CD4-positive, alpha-beta memory T cell (primary cell): ENCODE measurements around the gene RPS6KA5. TPM values are rescaled to one million over a fixed set of nuclear protein-coding genes. Genes with fewer than 3 reads are reported as not detected.

Experiments used
- CTCF ChIA-PET: fragments of 350-600 bp; sonication (Branson Sonifier 250); formaldehyde crosslinking; loops from one replicate; lab custom pipeline; 2021; ENCODE audit warnings: inconsistent platforms; ENCODE audit not compliant: partially characterized antibody; lab: Charles Lee
- POLR2A ChIA-PET: fragments of 350-600 bp; sonication (Branson Sonifier 250); formaldehyde crosslinking; loops from one replicate; lab custom pipeline; 2021; ENCODE audit not compliant: partially characterized antibody; lab: Charles Lee
- DNase-seq, 5 donors: peaks; one replicate each; pipeline versions ENCODE4 v3.0.0 to v3.0.0-alpha.2; 2020 to 2022; ENCODE audit warnings: mixed read lengths in 1 of 5
- H3K27ac ChIP-seq: one replicate; pipeline ENCODE4 v1.7.0; 2013; ENCODE audit warnings: low read depth, low read length
- H3K27me3 ChIP-seq: 2 replicates; pipeline ENCODE4 v1.7.0; 2013; ENCODE audit warnings: mild to moderate bottlenecking, low read length, moderate library complexity; ENCODE audit not compliant: insufficient read depth
- H3K36me3 ChIP-seq: 2 replicates; pipeline ENCODE4 v1.7.0; 2013; ENCODE audit warnings: mild to moderate bottlenecking, low read length, moderate library complexity; ENCODE audit not compliant: insufficient read depth
- H3K4me1 ChIP-seq: 2 replicates; pipeline ENCODE4 v1.7.0; 2013; ENCODE audit warnings: mild to moderate bottlenecking, low read length, moderate library complexity; ENCODE audit not compliant: insufficient read depth
- H3K4me3 ChIP-seq, 2 donors: one replicate each; pipeline ENCODE4 v1.7.0; 2013; ENCODE audit warnings: low read length in 2 of 2, mild to moderate bottlenecking in 1 of 2
- H3K9me3 ChIP-seq, 2 donors: one replicate each; pipeline ENCODE4 v1.7.0; 2013; ENCODE audit warnings: low read length in 2 of 2, control low read depth in 1 of 2; ENCODE audit not compliant: control insufficient read depth in 1 of 2
- H3K27ac Mint-ChIP-seq, 7 donors: one replicate each; pipeline ENCODE4 v1.8.0; 2020 to 2021; ENCODE audit warnings: mixed read lengths in 7 of 7, mild to moderate bottlenecking in 6 of 7, inconsistent platforms in 3 of 7, moderate library complexity in 3 of 7
- H3K27me3 Mint-ChIP-seq, 2 donors: one replicate each; pipeline ENCODE4 v1.8.0; 2020 to 2021; ENCODE audit warnings: mixed read lengths in 2 of 2
- H3K36me3 Mint-ChIP-seq, 2 donors: one replicate each; pipeline ENCODE4 v1.8.0; 2020 to 2021; ENCODE audit warnings: mixed read lengths in 2 of 2, inconsistent platforms in 1 of 2, mild to moderate bottlenecking in 1 of 2
- H3K4me1 Mint-ChIP-seq, 4 donors: one replicate each; pipeline ENCODE4 v1.8.0; 2020 to 2021; ENCODE audit warnings: mixed read lengths in 4 of 4, mild to moderate bottlenecking in 1 of 4
- H3K4me3 Mint-ChIP-seq, 8 donors: one replicate each; pipeline ENCODE4 v1.8.0; 2020 to 2021; ENCODE audit warnings: mixed read lengths in 8 of 8, mild to moderate bottlenecking in 7 of 8, moderate library complexity in 6 of 8, inconsistent platforms in 3 of 8
- H3K9me3 Mint-ChIP-seq, 8 donors: one replicate each; pipeline ENCODE4 v1.8.0; 2020 to 2021; ENCODE audit warnings: mixed read lengths in 8 of 8, mild to moderate bottlenecking in 5 of 8, inconsistent platforms in 3 of 8, moderate library complexity in 1 of 8
- intact Hi-C: fragments of 100-400 bp; cut with micrococcal nuclease; formaldehyde crosslinking; loops from one replicate; pipeline ENCODE4 v1.15.1; 2023
- polyA plus RNA-seq, 2 donors: library from polyadenylated mRNA; unstranded; fragments of 300-500 nt; fragmentation: Illumina TruSeq; gene quantifications; one replicate each; pipeline ENCODE4 v1.2.3, GENCODE V29; 2021
- total RNA-seq, 2 experiments: library from RNA; stranded (reverse); gene quantifications; one replicate each; pipeline ENCODE4 v1.2.3, GENCODE V29; 2021

RPS6KA5 gene
- total and polyA plus RNA-seq, 4 experiments from 2014 or later: 28.8 to 44.7 (median 36.3) TPM

DNA sequence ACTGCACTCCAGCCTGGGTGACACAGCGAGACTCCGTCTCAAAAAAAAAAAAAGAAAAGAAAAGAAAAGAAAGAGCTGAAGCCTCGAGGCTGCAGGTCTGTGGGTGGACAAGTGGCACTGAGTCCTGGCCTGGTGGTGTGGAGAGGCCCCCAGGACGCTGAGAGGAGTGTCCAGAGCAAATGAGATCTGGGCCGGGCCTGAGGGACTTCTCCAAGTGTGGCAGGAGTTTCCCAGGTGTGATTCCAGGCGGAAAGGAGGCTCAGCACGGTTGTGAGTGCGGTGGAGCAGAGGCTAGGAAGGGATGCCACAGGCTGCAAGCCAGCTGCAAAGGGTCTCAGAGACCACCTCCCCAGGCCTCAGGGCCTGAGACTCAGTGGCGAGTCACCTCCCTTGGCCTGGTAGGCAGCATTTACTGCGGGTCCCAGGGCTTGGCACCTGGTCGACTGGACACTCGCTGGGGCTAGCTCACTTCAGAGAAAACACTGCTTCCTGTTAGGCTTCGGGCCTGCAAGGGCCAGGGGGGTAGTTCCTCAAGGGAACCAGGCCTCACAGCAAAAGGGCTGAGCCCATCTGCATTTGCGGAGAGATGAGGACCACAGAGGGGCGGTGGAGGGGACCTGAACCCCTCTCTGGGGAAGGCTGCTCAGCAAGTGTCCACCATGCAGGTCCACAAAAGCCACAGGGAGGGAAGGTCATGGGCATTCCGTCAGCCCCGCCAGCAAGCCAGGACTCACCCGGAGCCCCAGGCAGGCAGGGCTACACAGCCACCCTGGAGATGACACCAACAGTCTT, 256.0 kb downstream of the RPS6KA5 start:
- POLR2A ChIA-PET: no interaction called here
- Histone ChIP-seq H3K27me3 (no peaks in the 10 kb centered on the region), H3K4me1 (peaks cover 5% of the 10 kb centered on the region), H3K36me3 (no peaks in the 10 kb centered on the region), H3K27ac (no peak overlapping the region), H3K9me3 (no peaks in the 10 kb centered on the region), H3K4me3 (no peak overlapping the region)
- no peak for DNase-seq
- intact Hi-C loops: no loop called here
- no peaks in the 10 kb centered on the region for H3K27me3 Mint-ChIP-seq
- CTCF ChIA-PET: interaction anchor here (0.6 kb wide), 1 partner anchor 771 kb away, joined by 3 read pairs; no protein-coding TSS in a partner anchor
- H3K9me3 Mint-ChIP-seq: no peaks in the 10 kb centered on the region
- no peak overlapping the region for H3K4me3 Mint-ChIP-seq
- no peak overlapping the region for H3K27ac Mint-ChIP-seq
- H3K4me1 Mint-ChIP-seq: peaks cover 0 to 8% (median 6%) of the 10 kb centered on the region in 4 donors
- no peaks in the 10 kb centered on the region for H3K36me3 Mint-ChIP-seq

DNA sequence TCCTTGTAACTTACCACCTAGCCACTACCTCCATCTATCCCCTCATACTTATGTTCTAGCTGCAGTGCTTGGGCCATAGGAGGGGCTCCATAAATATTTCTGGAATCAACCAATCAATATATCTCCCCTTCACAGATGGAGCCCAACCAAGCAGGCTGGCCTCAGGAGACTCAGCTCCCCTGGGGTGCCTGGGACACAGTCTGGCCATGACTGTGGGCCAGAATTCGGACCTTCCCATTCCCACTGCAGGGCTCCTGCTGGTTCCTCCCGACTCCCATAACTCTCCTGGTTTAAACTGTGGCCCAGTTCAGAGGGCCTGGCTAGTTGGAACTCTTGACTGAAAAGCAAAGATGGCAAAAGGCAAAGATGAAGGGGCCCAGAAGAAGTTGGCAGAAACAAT, 257.2 kb downstream of the RPS6KA5 start:
- H3K27me3 Mint-ChIP-seq: no peaks in the 10 kb centered on the region

DNA sequence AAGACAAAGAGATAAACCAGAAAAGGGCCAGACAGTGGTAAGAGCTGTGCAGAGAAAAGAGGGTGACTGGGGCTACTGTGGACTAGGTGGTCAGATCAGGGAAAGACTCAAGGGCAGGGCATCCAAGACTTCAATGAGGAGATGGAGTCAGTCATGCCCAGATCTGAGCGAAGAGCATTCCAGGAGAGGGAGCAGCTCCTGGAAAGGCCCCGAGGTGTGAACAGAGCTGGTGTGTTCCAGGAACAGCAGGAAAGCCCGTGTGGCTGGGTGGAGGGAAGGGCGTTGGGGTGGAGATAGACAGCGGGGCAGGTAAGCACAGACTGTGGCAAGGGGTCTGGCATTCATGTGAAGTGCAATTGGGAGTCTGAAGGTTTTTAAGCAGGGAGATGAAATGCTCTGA, 261.0 kb downstream of the RPS6KA5 start:
- Mint-ChIP-seq H3K4me3 (no peak overlapping the region), H3K27ac (peak overlapping the region in 1 of 7 donors; percentile 20), H3K36me3 (no peaks in the 10 kb centered on the region), H3K4me1 (peaks cover 0 to 8% (median 6%) of the 10 kb centered on the region in 4 donors), H3K27me3 (no peaks in the 10 kb centered on the region), H3K9me3 (no peaks in the 10 kb centered on the region)
- ChIA-PET POLR2A (no interaction called here), CTCF (no interaction called here)
- no peak for DNase-seq
- H3K9me3 ChIP-seq: no peaks in the 10 kb centered on the region
- no peaks in the 10 kb centered on the region for H3K27me3 ChIP-seq
- intact Hi-C loops: no loop called here
- no peaks in the 10 kb centered on the region for H3K36me3 ChIP-seq
- no peak overlapping the region for H3K4me3 ChIP-seq
- no peak overlapping the region for H3K27ac ChIP-seq
- H3K4me1 ChIP-seq: peaks cover 5% of the 10 kb centered on the region

More for the DNA sequence above, 257.2 kb downstream of the RPS6KA5 start:
- Mint-ChIP-seq H3K9me3 (no peaks in the 10 kb centered on the region), H3K36me3 (no peaks in the 10 kb centered on the region), H3K4me3 (no peak overlapping the region), H3K4me1 (peaks cover 0 to 8% (median 6%) of the 10 kb centered on the region in 4 donors), H3K27ac (no peak overlapping the region)
- intact Hi-C loops: no loop called here
- POLR2A ChIA-PET: no interaction called here
- H3K4me1 ChIP-seq: peaks cover 5% of the 10 kb centered on the region
- H3K36me3 ChIP-seq: no peaks in the 10 kb centered on the region
- no peak overlapping the region for H3K4me3 ChIP-seq
- CTCF ChIA-PET: no interaction called here
- no peak overlapping the region for H3K27ac ChIP-seq
- no peaks in the 10 kb centered on the region for H3K27me3 ChIP-seq
- H3K9me3 ChIP-seq: no peaks in the 10 kb centered on the region
- no peak for DNase-seq

DNA sequence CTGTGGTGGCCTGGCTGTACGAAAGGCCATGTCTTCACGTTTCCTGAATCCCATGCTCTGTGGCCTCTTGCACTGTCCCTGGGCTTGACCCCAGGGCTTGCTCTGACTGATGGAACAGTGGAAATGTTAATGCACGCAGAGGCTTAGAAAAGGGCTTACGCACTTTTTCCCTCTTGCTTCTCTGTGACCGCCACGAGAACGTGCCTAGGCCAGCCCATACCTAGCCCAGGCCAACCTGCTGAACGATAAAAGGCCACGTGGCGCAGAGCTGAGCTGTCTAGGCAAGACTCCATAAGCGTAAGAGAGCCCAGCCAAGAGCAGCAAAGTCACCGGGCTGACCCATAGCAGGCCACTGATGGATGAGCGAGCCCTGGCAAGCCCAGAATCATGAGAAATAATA, 262.5 kb downstream of the RPS6KA5 start:
- CTCF ChIA-PET: no interaction called here

More for the DNA sequence above, 262.5 kb downstream of the RPS6KA5 start:
- Histone ChIP-seq H3K4me3 (no peak overlapping the region), H3K36me3 (no peaks in the 10 kb centered on the region), H3K9me3 (no peaks in the 10 kb centered on the region), H3K27me3 (no peaks in the 10 kb centered on the region), H3K4me1 (peaks cover 5% of the 10 kb centered on the region), H3K27ac (no peak overlapping the region)
- no peaks in the 10 kb centered on the region for H3K36me3 Mint-ChIP-seq
- POLR2A ChIA-PET: no interaction called here
- intact Hi-C loops: no loop called here
- no peak overlapping the region for H3K4me3 Mint-ChIP-seq
- H3K27ac Mint-ChIP-seq: no peak overlapping the region
- DNase-seq: no peak
- no peaks in the 10 kb centered on the region for H3K9me3 Mint-ChIP-seq
- H3K4me1 Mint-ChIP-seq: peaks cover 0 to 8% (median 6%) of the 10 kb centered on the region in 4 donors
- H3K27me3 Mint-ChIP-seq: no peaks in the 10 kb centered on the region

Other genes starting within 250 kb of the RPS6KA5 start
- gene TTC7B, start 244.2 kb downstream of the RPS6KA5 start, total RNA-seq: 1 to 10 TPM in 1 of 2 experiments, under 1 TPM in 1; 0.30 to 1.5 TPM
- gene TTC7B, start 244.2 kb downstream of the RPS6KA5 start, polyA plus RNA-seq: 1 to 10 TPM in 1 of 2 donors, not detected in 1; 1.9 TPM
- gene DGLUCY, start 53.4 kb upstream of the RPS6KA5 start, total RNA-seq: 100 to 1,000 TPM; 132 to 141 TPM
- gene DGLUCY, start 53.4 kb upstream of the RPS6KA5 start, polyA plus RNA-seq: 10 to 100 TPM; 40.9 to 45.5 TPM
- 10 to 100 TPM; 10.6 to 10.8 TPM for gene GPR68, start 184.1 kb upstream of the RPS6KA5 start, total RNA-seq
- 1 to 10 TPM; 3.0 to 8.3 TPM for gene GPR68, start 184.1 kb upstream of the RPS6KA5 start, polyA plus RNA-seq